GM18508 (cell line): ENCODE measurements around the gene METAP1D.
"Not testable (repeated sequence)": the region's sequence is repeated elsewhere in the genome, so short reads cannot be mapped to it uniquely, and the experiment has no call there.

Source experiments
- ATAC-seq: cut with Tn5 transposase; IDR thresholded peaks from one replicate; pipeline ENCODE4 v1.9.1; 2021; ENCODE audit warnings: moderate number of reproducible peaks; ENCODE audit not compliant: insufficient read depth, unreplicated experiment

The METAP1D gene

DNA sequence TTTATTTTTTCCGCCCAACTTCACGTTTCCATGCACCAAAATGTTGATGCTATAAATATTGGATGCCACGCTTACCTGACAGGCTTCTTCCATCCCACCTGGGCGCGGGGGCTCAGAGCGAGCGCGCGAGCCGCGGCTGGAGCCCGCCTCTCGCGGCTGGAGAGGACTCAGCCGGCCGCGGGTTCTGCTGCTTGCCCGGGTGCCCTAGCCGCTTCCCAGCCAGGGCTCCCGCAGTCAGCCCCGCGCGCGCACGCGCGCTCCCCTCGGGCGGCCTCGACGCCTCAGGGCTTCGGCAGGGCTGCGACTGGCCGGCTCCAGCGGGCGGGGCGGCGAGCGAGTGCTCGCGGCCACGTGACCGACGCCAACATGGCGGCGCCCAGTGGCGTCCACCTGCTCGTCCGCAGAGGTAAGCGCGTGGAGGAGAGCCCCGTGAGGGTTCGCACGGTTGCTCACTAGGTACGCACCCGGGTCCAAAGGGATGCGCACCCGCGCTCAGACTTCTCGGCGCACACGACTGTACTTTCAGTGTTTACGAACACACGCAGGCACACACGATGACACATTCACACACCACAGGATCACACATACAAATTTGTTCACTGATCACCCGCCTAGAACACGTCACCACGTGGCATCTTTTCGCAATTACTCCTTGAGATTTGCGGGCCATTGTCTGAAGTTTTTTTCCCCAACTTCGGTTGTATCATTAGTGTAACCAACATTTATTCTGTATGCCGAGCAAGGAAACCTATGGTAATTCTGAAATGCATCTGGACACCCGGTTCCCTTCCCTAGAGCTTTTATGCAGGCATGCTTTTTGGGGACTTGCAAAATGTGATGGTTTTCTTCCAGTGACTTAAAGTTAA, at the start of gene METAP1D:
TSS of gene METAP1D (plus strand) at position 350 of the 866 bp plus-strand sequence. CDS start at position 367, 17 bp downstream.
- ATAC-seq = no peak

GRCh38 chr2:171952276-171952675, 47.5 kb upstream of the METAP1D start:
- ATAC-seq = no peak

DNA sequence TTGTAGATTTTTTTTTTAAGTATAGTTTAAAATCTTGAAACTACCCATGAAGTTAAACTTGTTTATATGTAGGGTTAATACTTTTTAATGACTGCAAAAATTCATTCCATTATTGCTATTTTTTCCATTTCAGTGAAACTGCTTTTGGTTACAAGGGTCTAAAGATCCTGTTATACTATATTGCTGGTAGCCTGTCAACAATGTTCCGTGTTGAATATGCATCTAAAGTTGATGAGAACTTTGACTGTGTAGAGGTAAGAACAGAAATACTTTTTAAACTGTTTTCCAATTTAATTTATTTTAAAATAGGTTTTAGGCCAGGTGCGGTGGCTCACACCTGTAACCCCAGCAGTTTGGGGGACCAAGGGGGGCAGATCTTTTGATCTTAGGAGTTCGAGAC, 47.0 kb upstream of the METAP1D start:
- ATAC-seq = no peak

DNA sequence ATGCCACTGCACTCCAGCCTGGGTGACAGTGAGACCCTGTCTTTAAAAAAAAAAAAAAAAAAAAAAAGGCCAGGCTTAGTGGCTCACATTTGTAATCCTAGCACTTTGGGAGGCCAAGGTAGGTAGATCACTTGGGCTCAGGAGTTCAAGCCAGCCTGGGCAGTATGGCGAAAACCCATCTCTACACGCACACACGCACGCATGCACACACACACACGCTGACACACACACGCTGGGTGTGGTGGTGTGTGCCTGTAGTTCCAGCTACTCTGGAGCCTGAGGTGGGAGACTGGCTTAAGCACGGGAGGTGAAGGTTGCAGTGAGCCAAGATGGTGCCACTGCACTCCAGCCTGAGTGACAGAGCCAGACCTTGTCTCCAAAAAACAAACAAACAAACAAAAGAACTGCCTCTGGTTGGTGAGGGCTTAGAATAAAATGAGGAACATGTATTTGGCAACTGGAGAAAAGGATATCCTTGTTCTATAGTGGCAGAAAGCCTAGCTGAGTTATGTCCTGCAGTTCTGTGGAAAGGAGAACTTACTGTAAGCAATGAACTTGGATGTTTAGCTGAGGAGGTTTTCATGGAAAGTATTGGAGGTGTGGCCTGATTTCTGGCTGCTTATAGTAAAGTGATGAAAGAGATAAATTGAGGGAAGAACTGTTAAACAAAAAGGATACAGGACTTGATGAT, 43.5 kb upstream of the METAP1D start:
- no peak for ATAC-seq

GRCh38 chr2:171957061-171957460, 42.7 kb upstream of the METAP1D start:
- no peak for ATAC-seq

- no peak for ATAC-seq
Observed at GRCh38 chr2:171958475-171958874, 41.3 kb upstream of the METAP1D start.

- no peak for ATAC-seq
Observed at GRCh38 chr2:171959998-171960397, 39.8 kb upstream of the METAP1D start.

GRCh38 chr2:171960570-171960969, 39.2 kb upstream of the METAP1D start:
- ATAC-seq = no peak

DNA sequence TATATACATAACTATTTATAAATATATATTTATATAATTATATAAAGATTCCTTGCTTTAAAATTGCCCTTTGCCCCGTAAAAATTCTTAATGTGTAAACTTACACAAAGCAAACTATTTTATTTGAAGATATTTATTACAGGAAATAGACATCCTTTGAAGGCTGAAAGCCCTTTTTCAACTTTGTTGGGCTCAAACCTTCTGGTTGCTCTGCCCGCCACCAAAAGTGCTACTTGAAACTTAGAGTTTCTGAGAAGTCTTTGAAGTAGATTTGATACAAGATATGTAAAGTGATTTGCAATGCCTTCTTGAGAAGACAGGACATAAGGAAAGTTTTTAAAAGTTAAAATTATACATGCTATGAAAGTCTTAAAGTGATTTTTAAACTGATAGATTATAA, 36.6 kb upstream of the METAP1D start:
- ATAC-seq = no peak

GRCh38 chr2:171964308-171964707, 35.4 kb upstream of the METAP1D start:
- ATAC-seq = no peak

GRCh38 chr2:171965238-171965637, 34.5 kb upstream of the METAP1D start:
- ATAC-seq = no peak

DNA sequence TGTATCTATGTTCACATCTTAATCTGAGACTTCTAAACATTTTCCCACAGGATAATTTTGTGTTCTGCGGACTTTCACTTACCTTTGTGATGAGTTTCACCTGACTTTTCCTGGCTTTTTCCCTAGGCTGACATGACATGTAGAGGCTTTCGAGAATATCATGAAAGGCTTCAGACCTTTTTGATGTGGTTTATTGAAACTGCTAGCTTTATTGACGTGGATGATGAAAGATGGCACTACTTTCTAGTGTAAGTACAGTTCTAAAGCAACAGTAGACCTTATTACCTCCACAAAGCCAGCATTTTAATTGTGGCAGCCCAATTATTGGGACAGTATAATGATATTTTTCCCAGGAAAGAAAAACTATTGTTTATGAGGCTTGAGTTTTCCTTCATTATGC, 34.1 kb upstream of the METAP1D start:
- ATAC-seq = no peak

DNA sequence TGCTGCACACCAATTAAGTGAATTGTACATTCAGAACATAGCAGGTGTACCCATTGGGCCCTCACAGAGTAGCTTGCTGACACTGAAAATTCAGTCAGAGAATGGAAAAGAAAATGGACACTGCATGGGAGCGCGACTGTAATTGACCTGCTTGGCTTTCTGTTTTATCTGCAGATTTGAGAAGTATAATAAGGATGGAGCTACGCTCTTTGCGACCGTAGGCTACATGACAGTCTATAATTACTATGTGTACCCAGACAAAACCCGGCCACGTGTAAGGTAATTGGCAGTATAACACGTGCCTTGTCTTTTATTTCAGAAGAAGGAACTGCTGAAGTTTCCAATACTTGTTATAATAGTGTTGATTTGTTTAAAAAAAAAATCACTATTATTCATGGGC, 33.5 kb upstream of the METAP1D start:
- no peak for ATAC-seq

DNA sequence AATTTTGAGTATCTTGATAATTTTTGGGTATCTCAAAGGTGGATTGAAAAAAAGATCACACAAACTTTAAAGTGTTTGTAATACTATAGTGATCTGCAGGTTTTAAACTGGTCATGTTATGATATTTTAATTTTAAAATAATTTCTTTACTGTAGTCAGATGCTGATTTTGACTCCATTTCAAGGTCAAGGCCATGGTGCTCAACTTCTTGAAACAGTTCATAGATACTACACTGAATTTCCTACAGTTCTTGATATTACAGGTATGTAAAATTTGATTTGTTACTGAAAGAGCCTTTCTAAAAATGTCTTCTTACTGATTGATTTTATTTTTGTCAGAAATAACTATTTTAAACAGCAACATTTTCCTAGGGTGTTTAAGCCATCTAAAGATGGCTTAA, 33.1 kb upstream of the METAP1D start:
- no peak for ATAC-seq

GRCh38 chr2:171968509-171968908, 31.2 kb upstream of the METAP1D start:
- no peak for ATAC-seq

DNA sequence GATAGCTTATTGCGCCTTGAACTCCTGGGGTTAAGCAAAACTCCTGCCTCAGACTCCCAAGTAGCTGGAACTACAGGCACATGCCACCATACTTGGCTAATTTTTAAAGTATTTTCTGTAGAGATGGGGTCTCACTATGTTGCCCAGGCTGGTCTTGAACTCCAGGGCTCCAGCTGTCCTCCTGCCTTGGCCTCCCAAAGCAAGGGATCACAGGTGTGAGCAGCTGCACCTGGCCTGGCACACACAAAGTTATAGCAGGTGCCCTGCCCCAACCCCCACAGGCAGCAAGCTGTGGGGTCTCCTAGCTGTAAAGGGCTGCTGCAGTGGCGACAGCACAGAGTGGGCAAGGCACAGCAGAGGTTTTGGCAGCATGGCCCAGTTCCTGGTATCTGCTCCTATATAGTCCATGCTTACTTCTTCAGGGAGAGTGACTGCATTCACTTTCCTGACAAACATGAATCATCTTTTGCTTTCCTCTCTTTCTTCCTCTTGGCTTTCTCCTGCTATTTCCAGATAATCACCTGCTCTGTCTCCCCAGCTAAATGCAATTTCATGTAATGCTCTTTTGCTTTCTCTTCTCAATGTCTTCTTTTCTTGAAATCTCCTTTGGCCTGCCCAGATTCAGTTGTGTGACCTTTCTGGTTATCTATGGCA, 27.3 kb upstream of the METAP1D start:
- no peak for ATAC-seq

GRCh38 chr2:171979103-171979502, 20.6 kb upstream of the METAP1D start:
- ATAC-seq = no peak

- ATAC-seq = not testable (repeated sequence)
Observed at GRCh38 chr2:171983924-171984323, 15.8 kb upstream of the METAP1D start.

DNA sequence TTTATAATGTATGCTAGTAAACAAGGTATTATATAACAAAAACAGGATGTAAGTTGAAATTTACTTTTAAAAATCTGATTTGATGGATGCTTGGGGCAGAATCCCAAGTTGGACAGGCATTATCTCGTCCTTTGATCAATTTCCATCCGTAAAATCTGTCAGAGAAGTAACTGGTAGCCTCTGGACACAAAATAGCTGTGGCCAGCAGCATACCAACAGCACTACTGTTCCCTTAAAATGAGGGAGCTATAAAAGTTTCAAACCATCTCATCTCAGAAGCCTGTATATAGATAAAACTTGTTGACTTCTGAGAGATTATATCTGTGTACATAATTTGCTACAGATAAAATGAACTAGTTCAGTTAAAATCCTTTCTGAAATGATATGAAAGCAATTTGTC, 14.7 kb upstream of the METAP1D start:
- no peak for ATAC-seq

DNA sequence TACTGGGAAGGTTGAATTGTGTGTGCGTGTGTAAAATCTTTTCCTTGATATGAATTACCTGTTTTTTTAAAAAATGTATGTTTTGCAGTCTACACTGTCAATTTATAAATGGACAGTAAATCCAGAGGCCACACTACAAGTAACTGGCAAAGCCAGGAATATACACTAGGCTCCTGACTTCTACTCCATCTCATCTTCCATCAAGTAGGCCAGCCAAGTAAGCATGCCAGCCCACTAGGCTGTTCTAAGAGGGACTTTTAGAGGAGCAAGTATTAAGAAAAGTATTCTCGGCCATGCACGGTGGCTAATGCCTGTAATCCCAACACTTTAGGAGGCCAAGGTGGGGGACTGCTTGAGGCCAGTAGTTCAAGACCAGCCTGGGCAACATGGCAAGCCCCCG, 13.0 kb upstream of the METAP1D start:
- no peak for ATAC-seq

- no peak for ATAC-seq
Observed at GRCh38 chr2:171991027-171991426, 8.7 kb upstream of the METAP1D start.
